HK-2 (cell line): Measurements from ENCODE around the gene SLFN5.
"Not testable (repeated sequence)": the region's sequence is repeated elsewhere in the genome, so short reads cannot be mapped to it uniquely, and the experiment has no call there.

Source experiments
- DNase-seq: peaks from one replicate; pipeline ENCODE4 v3.0.0-alpha.2; 2018; ENCODE audit not compliant: unreplicated experiment

The SLFN5 gene

DNA sequence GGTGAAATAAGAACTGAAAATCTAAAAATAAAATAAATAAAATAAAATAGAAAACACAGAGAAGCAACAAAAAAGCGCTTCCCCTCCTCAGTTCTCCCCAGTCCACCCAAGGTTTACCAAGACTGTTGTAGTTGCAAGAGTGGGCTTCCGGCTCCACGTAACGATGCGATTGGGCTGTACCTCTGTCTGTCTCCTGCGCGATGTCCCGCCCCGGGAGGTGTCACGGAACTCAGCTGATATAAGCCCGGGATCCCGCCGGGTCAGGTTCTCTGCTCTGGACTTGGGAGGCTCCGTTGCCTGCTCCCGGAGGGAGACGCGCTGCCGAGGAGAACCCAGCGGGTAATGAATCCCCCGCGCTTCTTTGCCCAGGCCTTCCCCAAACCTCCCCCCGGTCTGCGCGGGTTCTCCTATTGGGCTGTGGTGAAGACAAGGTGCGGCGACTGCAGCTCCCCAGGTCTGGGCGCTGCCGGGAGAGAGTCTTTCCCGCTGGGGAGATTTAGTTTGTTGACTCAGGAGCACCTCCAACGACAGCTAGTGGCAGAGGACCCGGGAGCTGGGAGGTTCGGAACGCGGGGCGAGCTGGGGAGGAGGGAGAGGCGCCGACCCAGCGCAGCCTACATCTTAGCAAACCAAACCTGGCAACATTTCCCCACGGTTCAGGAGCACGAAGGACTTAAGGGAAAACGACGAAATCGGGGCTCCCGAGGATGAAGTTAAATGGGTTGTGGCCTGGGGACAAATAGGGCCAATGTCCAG, at the start of gene SLFN5:
TSS of gene SLFN5 (plus strand) at position 268 of the 756 bp plus-strand sequence. CDS start 15,619 bp downstream, outside the sequence.
- peak; percentile 97 for DNase-seq

DNA sequence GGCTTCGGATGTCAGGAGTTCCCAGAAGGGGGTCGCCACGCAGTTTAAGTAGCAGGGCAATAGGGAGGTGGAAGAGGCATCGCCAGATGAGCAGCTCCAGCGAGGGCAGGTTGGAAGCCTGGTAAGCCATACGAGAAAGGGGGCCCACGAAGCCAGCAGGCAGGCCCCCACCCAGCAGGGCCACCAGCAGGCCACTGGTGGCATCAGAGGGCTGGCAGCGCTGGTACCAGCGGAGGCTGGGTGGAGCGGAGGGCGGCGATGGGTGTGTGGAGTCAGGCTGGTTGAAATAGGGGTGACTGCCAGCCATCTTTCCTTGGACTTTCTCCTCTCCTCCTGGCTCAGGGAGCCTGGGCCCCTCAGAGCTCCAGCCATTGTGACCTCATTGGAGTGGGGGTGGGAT, 48.9 kb upstream of the SLFN5 start, which contains the start of gene SLC35G3:
TSS of gene SLC35G3 (minus strand) at position 393 of the 400 bp plus-strand sequence. CDS start at position 307, 86 bp downstream.
- DNase-seq = not testable (repeated sequence)

DNA sequence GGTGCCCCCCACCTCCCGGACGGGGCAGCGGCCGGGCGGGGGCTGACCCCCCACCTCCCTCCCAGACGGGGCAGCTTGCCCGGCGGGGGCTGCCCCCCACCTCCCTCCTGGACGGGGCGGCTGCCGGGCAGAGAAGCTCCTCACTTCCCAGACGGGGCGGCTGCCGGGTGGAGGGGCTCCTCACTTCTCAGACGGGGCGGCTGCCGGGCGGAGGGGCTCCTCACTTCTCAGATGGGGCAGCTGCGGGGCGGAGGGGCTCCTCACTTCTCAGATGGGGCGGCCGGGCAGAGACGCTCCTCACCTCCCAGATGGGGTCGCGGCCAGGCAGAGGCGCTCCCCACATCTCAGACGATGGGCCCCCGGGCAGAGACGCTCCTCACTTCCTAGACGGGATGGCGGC, 47.8 kb upstream of the SLFN5 start:
- DNase-seq = not testable (repeated sequence)

DNA sequence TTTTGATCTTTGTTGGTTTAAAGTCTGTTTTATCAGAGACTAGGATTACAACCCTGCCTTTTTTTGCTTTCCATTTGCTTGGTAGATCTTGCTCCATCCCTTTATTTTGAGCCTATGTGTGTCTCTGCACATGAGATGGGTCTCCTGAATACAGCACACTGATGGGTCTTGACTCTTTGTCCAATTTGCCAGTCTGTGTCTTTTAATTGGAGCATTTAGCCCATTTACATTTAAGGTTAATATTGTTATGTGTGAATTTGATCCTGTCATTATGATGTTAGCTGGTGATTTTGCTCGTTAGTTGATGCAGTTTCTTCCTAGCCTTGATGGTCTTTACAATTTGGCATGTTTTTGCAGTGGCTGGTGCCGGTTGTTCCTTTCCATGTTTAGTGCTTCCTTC, 40.3 kb upstream of the SLFN5 start:
- not testable (repeated sequence) for DNase-seq

DNA sequence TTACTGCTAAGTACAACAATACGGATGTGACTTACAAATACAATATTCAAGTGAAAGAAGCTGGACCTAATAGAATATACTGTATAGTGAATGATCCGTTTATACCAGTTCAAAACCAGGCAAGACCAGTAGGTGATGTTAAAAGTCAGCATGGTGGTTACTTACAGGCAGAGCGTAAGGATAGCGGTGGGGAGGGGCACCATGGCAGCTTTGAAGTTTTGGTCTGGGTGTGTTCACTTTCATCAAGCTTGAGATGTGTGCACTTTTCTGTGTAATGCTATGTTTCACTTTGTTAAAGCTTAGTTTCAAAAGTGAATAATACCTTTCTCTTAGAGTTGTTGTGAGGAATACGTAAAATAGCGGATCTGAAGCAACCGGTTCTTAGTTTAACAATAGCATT, 32.1 kb upstream of the SLFN5 start:
- no peak for DNase-seq

DNA sequence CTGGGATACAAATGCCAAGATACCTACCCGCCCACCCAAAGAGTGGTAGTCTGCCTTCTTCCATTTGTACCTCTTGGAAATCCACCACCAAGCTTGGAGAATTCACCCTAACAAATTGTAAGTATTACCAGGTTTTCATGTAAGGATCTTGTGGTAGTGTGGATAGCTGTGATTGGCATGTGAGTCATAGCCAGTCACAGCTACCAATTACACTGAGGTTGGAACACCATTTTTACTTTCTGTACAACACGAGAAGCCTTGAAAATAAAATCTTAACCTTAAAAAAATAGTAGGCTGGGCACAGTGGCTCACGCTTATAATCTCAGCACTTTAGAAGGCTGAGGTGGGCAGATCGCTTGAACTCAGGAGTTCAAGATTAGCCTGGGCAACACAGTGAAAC, 30.2 kb upstream of the SLFN5 start:
- DNase-seq = no peak

DNA sequence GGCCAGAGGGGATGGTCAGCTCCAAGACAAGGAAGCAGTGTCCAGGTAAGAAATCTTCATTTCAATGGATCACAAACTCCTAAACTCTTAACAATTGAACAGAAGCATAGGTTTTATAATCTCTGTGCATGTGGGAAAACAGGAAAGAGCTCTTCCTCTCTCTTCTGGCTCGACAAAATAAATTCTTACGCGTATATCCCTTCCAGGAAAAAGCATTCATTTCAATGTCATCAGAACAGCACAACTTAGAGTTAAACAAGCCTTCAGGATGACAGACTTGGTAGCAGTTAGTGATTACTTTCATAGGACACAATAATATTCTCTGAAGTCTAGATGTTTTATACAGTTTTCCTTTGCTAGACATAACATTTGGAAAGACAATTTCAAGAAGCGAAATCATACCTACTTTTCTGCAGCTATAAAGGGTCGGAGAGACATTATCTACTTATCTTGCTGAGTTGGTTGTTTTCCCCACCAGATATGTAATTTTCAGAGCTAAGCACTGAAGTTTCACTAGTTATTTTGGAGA, 29.4 kb upstream of the SLFN5 start:
- DNase-seq = no peak

DNA sequence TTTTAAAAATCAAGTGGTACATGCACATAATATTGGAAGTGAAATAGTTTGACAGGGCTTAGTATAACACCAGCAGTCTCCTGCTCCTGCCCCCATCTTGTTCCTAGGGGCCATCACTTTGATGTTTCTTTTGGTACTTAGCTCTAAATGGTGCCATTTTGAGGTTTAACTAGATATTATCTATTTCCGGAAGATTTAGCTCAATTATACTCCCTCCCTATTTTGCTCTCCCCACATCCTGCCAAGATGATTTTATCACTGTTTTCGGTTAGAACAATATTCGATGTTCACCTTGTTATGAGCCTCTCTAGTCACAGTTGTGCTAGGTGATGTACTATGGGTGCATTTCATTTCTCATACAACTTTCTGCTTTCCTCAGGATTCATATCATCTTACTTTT, 28.7 kb upstream of the SLFN5 start:
- DNase-seq = no peak

DNA sequence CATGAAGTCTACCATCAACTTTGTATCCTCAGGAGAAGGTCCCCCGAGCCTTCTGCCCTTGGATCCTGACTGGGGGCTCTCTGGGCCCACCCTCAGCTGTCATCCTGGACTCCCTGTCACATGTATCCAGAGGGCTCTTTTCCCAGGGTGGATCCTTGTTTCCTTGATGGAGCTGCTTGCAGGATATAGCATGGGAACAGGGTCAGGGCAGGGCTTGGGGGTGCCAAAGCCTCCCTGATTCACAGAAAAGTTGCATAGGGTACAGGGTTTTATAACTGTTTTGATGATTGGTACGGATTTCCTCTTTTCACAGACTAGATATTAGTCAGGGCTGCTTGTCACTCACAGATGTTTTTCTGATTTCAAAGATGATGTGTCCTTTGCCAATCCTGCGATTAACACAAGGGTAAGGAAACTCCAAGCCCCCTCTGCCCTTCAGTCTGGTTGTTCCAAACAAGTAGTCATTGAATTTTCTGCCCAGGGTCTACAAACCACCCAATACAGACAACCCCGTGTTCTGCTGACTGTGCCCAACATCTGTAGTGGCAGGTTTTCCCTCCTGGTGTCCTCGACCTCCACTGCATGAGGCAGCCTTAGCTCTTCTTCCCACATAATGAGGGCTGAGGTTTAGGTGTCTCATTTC, 28.1 kb upstream of the SLFN5 start:
- DNase-seq = no peak

DNA sequence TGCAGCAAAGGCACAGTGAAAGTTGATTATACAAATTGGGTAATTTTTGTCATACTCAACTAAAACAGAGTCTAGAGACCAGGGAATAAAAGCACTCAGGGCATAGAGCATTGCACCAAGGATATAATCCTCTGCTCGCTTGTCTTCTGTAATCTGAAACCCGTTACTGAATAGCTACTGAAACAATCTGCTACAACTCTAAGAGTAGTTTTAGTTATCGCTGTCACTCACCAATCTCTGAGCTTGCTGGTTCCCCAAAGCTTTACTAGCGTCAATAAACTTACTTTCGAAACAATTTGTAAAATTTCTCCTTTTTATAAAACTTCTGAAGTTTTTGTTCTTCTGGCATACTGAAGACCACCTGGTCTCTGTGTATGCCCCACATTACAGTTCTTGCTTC, 25.8 kb upstream of the SLFN5 start:
- DNase-seq = no peak

DNA sequence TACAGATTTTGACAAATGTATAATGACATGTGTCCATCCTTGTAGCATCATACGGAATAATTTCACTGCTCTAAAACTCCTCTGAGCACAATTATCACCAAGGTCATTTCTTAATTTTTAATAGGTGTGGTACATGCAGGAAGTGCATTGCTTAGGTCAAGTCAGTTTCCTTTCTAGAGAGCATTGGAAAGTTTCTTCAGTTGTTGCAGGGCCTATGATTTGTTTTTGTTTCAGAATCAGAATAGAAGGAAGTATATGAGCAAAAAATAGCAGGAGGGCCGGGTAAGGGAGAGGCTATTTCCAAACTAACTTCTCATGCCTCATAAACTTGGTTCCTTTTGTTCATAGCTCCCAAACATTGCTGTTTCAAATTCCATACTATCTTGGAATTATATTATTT, 24.0 kb upstream of the SLFN5 start:
- no peak for DNase-seq

DNA sequence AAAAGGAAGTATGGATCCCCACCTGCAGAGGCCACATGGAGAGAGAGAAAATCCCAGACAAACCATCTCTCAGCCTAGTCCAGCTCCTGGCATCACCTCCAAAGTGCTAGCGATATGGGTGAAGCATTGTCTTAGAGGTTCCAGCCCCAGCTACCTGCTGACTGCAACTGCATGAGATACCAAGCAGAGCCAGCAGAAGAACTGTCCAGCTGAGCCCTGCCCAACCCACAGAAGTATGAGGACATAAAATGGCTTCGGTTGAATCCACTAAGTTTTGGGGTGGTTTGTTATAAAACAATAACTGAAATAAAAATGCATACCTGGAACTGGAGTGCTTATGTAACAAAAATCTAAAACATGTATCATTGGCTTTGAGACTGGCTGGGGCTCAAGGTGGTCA, 20.4 kb upstream of the SLFN5 start:
- DNase-seq = no peak

DNA sequence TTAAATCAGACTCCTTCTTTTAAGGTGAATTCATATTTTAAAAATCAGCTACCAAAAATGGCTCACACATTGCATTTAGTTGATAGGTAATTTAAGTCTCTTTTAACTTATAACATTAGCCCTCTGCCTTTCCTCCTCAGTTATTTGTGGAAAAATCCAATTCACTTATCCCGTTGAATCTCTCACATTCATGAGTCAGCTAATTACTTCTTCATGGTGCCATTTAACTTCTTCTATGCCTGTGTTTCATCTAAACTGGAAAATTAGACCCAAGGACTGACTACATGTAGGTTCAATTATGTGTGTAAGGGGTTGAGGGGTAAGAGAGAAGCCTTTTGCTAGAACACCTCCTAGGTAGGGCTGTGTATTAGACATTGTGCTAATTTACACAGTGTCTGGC, 18.4 kb upstream of the SLFN5 start:
- DNase-seq = no peak

DNA sequence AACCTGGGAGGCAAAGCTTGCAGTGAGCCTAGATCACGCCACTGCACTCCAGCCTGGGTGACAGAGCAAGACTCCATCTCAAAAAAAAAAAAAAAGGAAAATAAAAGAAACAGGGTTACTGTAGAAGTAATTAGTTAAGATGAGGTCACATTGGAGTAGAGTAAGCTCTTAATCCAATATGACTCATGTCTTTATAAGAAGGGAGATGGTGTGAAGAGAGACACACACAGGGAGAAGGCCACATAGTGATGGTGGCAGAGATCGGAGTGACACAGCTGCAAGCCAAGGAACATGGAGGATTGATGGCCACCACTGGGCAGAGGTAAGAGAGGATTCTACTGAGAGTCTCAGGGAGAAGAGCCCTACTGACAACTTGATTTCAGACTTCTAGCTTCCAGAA, 15.3 kb upstream of the SLFN5 start:
- DNase-seq = no peak

DNA sequence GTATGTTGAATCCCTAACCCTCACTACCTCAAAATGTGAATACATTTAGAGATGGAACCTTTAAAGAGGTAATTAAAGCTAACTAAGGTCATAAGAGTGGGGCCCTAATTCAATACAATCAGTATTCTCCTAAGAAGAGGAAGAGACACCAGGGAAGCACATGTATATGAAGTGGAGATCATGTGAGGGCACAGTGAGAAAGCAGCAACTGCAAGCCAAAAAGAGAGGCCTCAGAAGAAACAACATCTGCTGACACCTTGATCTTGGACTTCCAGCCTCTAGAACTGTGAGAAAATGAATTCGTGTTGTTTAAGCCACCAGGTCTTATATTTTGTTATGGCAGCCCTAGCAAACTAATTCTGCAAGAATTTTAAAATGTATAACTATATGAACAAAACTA, 13.2 kb upstream of the SLFN5 start:
- DNase-seq = no peak

DNA sequence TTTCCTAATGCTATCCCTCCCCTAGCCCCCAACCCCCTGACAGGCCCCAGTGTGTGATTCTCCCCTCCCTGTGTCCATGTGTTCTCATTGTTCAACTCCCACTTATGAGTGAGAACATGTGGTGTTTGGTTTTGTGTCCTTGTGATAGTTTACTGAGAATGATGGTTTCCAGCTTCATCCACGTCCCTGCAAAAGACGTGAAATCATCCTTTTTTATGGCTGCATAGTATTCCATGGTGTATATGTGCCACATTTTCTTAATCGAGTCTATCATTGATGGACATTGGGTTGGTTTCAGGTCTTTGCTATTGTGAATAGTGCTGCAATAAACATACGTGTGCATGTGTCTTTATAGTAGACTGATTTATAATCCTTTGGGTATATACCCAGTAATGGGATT, 8.6 kb upstream of the SLFN5 start:
- not testable (repeated sequence) for DNase-seq

DNA sequence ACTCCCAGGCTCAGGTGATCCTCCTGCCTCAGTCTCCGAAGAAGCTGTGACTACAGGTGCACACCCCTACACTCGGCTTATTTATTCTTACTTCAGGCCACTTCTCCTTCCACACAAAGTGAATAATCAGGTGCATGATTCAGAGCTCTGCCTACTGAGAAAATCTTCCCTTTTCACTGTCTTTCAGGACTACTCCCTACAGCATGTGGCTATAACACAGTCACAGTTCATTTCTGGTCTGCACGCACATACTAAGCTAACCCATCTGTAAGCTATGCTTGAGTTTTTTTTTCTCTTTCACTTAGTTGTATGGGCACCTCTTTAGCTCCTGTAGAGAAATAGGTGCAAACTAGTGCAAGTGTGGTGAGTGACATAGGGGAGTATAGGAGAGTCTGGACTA, 7.6 kb upstream of the SLFN5 start:
- DNase-seq = no peak

DNA sequence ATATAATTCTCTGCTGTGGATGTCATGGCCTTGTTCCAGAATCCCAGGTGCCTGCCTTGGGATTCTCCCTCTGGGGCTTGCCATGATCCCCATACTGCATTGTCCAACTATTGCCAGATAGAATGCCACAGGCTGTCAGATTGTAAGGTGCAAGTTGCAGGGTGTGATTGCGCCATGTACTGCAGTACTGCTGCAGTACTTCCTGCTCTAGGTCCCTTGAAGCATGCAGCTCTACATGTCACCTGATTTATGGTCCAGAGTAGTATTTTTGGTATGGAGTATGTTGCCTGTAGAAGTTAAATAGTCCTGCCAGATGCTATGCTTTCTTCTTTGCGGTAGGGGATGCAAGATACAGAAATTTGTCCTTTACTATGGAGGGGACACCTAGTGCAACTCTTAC, 7.0 kb upstream of the SLFN5 start:
- DNase-seq = no peak

DNA sequence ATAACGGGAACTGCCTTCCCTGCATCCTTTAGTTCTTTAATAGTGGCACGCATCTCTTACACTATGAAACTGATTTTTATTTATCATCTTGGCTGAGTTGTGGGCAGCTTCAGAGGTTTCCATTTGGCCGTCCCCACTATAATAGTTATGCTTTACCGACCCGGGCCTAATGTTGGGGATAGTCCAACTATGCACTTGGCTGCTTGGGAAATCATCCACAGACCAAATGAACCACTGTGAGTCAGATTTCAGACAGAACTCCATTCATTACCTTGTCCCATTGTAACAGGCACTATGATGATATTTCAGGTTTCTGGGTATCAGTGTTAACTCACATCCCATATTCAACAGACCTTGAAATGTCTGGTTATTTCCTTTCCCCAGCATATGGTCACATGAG, 6.1 kb upstream of the SLFN5 start:
- DNase-seq = no peak

DNA sequence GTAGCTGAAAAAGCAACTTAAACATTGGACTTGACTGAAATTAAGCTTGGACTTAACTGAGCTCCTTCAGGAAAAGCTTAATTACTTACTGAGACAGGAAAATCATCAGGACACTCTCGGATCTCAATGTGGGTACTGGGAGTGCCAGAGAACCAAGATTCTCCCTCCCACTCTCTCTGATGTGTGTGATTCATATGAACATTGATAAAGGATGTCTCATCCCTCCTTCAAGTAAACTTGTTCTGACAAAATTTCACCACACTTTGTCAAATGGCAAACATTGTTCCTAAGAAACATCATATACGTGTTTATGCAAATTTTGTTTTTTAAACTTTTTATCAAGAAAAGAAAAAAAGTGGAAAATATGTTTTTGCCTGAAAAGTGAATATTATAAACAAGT, 4.1 kb upstream of the SLFN5 start:
- no peak for DNase-seq

DNA sequence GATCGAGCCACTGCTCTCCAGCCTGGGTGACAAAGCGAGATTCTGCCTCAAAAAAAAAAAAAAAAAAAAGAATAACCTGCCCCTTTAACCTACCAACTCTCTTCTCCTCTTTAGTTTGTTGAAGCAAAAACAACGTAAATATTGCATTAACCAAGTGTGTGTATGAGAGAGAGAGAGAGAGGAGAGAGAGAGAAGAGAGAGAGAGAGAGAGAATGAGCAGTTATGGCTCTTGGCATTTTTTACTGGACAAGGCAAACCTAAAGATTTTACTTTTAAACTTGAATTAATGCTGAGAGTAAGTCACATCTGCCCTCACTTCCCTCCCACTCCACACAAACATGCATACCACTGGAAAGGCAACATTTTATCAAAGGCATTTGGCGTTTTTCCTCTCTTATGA, 3.0 kb upstream of the SLFN5 start:
- no peak for DNase-seq

DNA sequence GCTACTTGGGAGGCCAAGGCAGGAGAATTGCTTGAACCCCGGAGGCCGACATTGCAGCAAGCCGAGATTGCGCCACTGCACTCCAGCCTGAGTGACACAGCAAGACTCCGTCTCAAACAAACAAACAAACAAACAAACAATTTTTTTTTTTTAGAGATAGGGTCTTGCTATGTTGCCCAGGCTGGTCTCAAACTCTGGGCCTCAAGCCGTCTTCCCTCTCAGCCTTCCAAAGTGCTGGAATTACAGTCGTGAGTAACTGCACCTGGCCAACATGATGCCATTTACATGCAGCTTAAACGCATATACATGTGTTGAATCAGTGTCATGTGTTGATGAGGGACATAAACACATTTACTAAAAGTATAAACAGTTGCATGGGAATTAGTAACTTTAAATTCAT, 2.0 kb upstream of the SLFN5 start:
- no peak for DNase-seq

DNA sequence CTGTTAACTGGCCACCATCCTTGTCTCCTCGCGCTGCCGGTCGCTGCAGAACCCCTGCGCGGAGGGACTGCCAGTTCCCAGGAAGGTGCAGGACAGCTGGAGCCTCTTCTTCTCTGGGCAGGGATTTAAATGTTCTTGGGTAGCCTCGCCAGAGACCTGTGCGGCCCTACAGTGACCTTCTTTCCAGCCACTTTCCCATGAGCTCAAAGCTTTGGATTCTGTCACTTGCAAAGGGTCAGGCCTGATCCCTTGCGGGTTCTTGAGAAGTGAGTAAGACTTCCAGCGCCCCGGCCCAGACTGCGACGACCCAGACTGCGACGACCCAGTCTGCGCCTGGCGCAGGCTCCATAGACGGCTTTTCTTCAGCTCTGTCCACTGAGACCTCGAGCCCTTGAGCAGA, 1.4 kb upstream of the SLFN5 start:
- DNase-seq = no peak
